BE2C (cell line): ENCODE results near the gene PLIN1.

Source experiments
- DNase-seq: peaks from one replicate; pipeline ENCODE4 v3.0.0-alpha.2; 2020
- H3K27me3 ChIP-seq: fragments of 250-450 bp; sonication (Bioruptor Pico); 2 replicates; pipeline ENCODE4 v1.5.1; 2020; ENCODE audit warnings: mild to moderate bottlenecking
- H3K36me3 ChIP-seq: fragments of 250-450 bp; sonication (Bioruptor Pico); 2 replicates; pipeline ENCODE4 v1.5.1; 2020; ENCODE audit warnings: mild to moderate bottlenecking
- H3K4me1 ChIP-seq: fragments of 250-450 bp; sonication (Bioruptor Pico); 2 replicates; pipeline ENCODE4 v1.5.1; 2020
- H3K4me3 ChIP-seq: 2 replicates; pipeline ENCODE4 v1.5.1; 2011; ENCODE audit warnings: low read depth, low read length
- H3K9me3 ChIP-seq: fragments of 250-450 bp; sonication (Bioruptor Pico); 2 replicates; pipeline ENCODE4 v1.5.1; 2020
- TF ChIP-seq, protein P1 (sequence below): IDR thresholded peaks from 2 replicates; pipeline ENCODE4 v1.5.1; 2012; ENCODE audit warnings: mild to moderate bottlenecking, low read depth, low read length

Gene PLIN1

DNA sequence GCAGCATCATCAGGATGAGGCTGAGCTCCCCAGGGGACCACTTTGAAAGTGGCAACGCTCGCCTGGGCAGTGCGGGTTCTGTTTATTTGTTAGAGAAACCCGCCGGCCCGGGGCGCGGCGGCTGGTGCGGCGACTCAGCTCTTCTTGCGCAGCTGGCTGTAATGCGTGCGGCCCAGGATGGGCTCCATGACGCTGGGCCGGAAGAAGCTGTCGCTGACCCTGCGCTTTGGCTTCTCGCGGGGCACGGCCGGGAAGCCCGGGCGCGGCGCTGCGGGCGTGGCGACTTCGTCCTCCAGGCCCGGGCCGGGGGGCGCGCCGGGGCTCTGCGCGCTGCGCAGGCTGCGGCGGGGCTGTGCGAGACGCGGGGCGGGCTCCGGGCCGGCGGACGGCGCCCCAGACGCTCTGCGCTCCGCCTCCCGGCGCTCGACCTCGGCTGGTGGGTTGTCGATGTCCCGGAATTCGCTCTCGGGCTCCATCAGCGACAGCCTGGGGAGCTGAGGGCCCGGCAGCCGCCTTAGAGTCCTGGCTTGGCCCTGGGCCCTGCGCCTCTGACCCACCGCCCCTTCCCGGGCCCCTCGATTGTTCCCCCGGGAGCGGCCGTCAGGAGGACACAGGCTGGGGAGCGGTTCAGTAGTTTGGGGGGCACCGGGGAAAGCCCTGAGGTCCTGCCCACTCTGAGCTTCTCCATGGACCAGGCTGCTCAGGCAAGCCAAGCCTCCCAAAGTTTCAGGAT, 13.6 kb downstream of the PLIN1 start:
- peak overlapping the region; percentile 55 for H3K4me3 ChIP-seq
- H3K9me3 ChIP-seq: no peaks in the 10 kb centered on the region
- DNase-seq: peak; percentile 71
- no peaks in the 10 kb centered on the region for H3K36me3 ChIP-seq
- H3K27me3 ChIP-seq: no peaks in the 10 kb centered on the region
- H3K4me1 ChIP-seq: no peaks in the 10 kb centered on the region
- TF ChIP-seq, protein P1, sequence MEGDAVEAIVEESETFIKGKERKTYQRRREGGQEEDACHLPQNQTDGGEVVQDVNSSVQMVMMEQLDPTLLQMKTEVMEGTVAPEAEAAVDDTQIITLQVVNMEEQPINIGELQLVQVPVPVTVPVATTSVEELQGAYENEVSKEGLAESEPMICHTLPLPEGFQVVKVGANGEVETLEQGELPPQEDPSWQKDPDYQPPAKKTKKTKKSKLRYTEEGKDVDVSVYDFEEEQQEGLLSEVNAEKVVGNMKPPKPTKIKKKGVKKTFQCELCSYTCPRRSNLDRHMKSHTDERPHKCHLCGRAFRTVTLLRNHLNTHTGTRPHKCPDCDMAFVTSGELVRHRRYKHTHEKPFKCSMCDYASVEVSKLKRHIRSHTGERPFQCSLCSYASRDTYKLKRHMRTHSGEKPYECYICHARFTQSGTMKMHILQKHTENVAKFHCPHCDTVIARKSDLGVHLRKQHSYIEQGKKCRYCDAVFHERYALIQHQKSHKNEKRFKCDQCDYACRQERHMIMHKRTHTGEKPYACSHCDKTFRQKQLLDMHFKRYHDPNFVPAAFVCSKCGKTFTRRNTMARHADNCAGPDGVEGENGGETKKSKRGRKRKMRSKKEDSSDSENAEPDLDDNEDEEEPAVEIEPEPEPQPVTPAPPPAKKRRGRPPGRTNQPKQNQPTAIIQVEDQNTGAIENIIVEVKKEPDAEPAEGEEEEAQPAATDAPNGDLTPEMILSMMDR: no peak

DNA sequence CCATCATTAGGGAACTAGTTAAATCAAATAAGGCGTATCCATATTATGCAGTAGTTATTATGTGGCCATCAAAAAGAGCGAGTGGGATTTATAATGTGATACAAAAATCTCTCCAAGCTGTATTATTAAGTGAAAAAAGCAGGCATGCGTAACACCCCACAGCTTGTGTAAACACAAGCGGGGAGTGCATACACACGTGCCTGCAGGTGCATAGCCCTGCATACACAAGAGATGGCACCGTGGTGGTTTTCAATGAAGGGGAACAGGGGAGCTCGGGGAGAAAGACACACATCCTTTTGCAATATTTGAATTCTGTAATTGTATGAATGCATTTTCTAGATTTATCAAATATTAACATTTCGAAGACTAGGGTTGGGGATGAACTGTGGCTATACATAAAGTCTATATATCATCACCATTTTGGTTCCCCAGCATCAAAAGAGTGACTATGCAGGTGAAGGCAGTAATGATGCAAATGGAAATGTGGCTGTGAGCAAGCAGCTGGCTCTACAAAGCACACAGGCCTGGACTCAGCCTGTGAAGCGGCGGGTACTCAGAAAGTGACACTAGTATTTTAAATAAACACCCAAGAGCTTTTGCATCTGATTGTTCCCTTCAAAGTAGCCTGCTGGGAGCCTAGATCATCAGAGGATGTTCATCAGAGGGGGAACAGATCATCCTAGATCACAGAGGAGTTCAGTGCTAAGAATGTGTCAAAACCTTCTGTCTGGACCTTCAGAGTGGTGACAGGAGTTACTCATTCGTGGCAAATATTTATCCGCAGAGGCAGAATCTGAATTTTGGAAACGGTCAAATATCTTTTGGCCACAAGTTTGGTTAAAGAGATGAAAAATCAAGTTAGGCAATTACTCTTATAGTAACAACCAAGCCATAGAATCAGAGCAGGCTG, 14.5 kb downstream of the PLIN1 start:
- H3K4me1 ChIP-seq: no peaks in the 10 kb centered on the region
- H3K36me3 ChIP-seq: no peaks in the 10 kb centered on the region
- no peaks in the 10 kb centered on the region for H3K9me3 ChIP-seq
- TF ChIP-seq, protein P1: no peak
- DNase-seq: no peak
- H3K27me3 ChIP-seq: no peaks in the 10 kb centered on the region
- H3K4me3 ChIP-seq: peak overlapping the region; percentile 55

DNA sequence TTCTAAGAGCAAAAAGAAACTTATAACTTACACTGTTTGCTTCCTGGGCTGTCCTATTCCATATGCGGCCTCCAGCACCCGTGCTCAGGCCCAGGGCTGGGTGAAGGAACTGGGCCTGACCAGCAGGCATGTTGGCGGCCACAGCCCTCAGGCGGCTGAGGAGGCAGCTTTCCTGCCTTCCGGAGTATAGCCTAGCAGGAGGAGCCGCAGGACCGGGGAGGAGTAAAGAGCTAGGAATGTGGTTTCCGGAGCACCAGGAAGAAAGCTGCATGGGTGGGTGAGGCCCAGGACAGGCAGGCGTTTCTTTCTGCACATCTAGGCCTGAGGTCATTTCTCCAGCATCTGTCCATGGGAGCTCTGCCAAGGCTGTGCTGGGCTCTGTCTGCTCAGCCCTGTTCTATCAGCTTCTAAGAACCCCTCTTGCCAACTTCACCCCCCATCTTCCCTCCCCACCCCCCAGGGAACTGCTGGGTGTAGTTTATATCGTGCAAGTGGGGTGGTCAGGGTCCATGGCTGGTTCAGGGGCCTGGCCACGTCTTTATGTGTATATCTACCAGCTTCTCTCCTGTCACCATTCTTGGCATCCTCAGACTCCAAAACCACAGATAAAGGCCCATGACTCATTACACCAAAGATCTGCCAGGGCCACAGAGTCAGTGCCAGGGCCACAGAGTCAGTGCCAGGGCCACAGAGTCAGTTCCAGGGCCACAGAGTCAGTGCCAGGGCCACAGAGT, 16.1 kb downstream of the PLIN1 start:
- Histone ChIP-seq H3K9me3 (no peaks in the 10 kb centered on the region), H3K36me3 (no peaks in the 10 kb centered on the region), H3K27me3 (no peaks in the 10 kb centered on the region), H3K4me1 (no peaks in the 10 kb centered on the region), H3K4me3 (no peak overlapping the region)
- no peak for DNase-seq
- TF ChIP-seq, protein P1: no peak

DNA sequence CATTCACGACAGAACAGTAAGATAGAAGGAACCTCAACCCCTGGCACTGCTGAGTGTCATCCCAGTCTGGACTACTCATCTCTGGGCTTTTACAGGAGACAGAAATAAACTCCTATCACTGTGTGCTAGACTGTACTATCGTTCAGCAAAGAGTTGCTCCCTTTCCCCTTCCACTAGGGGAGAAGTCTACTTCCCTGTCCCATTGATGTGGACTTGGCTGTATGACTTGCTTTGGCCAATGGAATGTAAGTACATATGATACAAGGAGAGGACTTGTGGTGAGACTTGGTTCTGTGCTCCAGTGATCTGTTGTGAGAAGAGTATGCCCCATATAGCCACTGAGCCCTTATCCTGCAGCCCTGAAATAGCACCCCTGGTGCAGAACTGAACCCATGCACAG, 18.6 kb downstream of the PLIN1 start:
- Histone ChIP-seq H3K9me3 (no peaks in the 10 kb centered on the region), H3K4me3 (no peak overlapping the region), H3K36me3 (no peaks in the 10 kb centered on the region), H3K27me3 (no peaks in the 10 kb centered on the region), H3K4me1 (no peaks in the 10 kb centered on the region)
- TF ChIP-seq, protein P1: no peak
- no peak for DNase-seq

DNA sequence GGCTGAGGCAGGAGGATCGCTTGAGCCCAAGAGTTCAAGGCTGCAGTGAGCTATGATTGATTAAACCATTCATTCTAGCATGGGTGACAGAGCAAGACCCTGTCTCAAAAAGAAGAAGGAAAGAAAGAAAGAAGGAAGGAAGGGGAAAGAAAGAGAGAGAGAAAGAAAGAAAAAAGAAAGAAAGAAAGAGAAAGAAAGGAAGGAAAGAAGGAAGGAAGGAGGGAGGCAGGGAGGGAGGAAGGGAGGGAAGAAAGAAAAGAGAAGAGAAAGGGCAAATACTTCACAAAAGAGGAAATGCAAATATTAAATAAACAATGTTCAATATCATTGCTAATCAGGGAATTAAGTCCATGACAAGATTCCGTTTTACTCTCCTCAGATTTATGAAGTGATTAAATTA, 19.9 kb downstream of the PLIN1 start:
- DNase-seq: no peak
- Histone ChIP-seq H3K4me3 (no peak overlapping the region), H3K36me3 (no peaks in the 10 kb centered on the region), H3K9me3 (no peaks in the 10 kb centered on the region), H3K4me1 (no peaks in the 10 kb centered on the region), H3K27me3 (no peaks in the 10 kb centered on the region)
- TF ChIP-seq, protein P1: no peak
